Caco-2 (cell line): ENCODE data around the gene NKAIN1. TPM values are rescaled to one million over a fixed set of nuclear protein-coding genes. Genes with fewer than 3 reads are reported as not detected.
"Not testable (repeated sequence)": the region's sequence is repeated elsewhere in the genome, so short reads cannot be mapped to it uniquely, and the experiment has no call there.

Experiments used
- BruUV-seq: library from RNA; stranded (reverse); fragments of 400-500 nt; replicated peaks from 2 replicates; lab custom pipeline; 2021; lab: Mats Ljungman, UMichigan
- CTCF ChIA-PET: fragments of 300-600 bp; sonication (Branson Sonifier 250); formaldehyde crosslinking; loops from one replicate; lab custom pipeline; 2022; ENCODE audit warnings: antibody characterized with exemption; lab: Charles Lee
- POLR2A ChIA-PET: fragments of 300-600 bp; sonication (Branson Sonifier 250); formaldehyde crosslinking; loops from one replicate; lab custom pipeline; 2022; ENCODE audit warnings: antibody characterized with exemption; lab: Charles Lee
- DNase-seq, 2 experiments: peaks; one replicate each; pipeline versions ENCODE4 v3.0.0 to v3.0.0-alpha.2; 2020 to 2022
- H3K27me3 ChIP-seq: replicated peaks from 2 replicates; pipeline ENCODE4 v1.6.0; 2011; ENCODE audit warnings: low read length; ENCODE audit not compliant: control insufficient read depth, insufficient read depth
- H3K36me3 ChIP-seq: 2 replicates; pipeline ENCODE4 v1.5.1; 2011; ENCODE audit warnings: low read length; ENCODE audit not compliant: control insufficient read depth, insufficient read depth
- H3K4me1 ChIP-seq: fragments of 250-450 bp; sonication (Bioruptor Pico); 2 replicates; pipeline ENCODE4 v1.5.1; 2020; ENCODE audit warnings: mild to moderate bottlenecking
- H3K4me3 ChIP-seq: 2 replicates; pipeline ENCODE4 v1.5.1; 2011; ENCODE audit warnings: low read depth, mild to moderate bottlenecking, control low read depth, low read length
- H3K9me3 ChIP-seq: fragments of 250-450 bp; sonication (Bioruptor Pico); 2 replicates; pipeline ENCODE4 v1.5.1; 2020; ENCODE audit warnings: mild to moderate bottlenecking, moderate library complexity
- H3K27ac Mint-ChIP-seq: one replicate; pipeline ENCODE4 v1.8.0; 2022; ENCODE audit warnings: mixed read lengths; ENCODE audit not compliant: unreplicated experiment
- H3K27me3 Mint-ChIP-seq: one replicate; pipeline ENCODE4 v1.8.0; 2022; ENCODE audit warnings: mixed read lengths; ENCODE audit not compliant: insufficient read depth, unreplicated experiment
- H3K36me3 Mint-ChIP-seq: one replicate; pipeline ENCODE4 v1.8.0; 2022; ENCODE audit warnings: mild to moderate bottlenecking, mixed read lengths; ENCODE audit not compliant: insufficient read depth, unreplicated experiment
- H3K4me1 Mint-ChIP-seq: one replicate; pipeline ENCODE4 v1.8.0; 2022; ENCODE audit warnings: low read depth, mixed read lengths; ENCODE audit not compliant: unreplicated experiment
- H3K4me3 Mint-ChIP-seq: one replicate; pipeline ENCODE4 v1.8.0; 2022; ENCODE audit warnings: mild to moderate bottlenecking, moderate library complexity, mixed read lengths; ENCODE audit not compliant: unreplicated experiment
- H3K9me3 Mint-ChIP-seq: one replicate; pipeline ENCODE4 v1.8.0; 2022; ENCODE audit warnings: mixed read lengths; ENCODE audit not compliant: unreplicated experiment
- CTCF ChIP-seq, 2 experiments: fragments of 200-600 bp in 1 of 2; IDR thresholded peaks; 1 replicate in 1 of 2; 2 replicates in 1 of 2; pipeline versions ENCODE4 v1.5.1 to v1.8.0; 2011 to 2022; ENCODE audit warnings: antibody characterized with exemption in 1 of 2, control low read depth in 1 of 2, inconsistent platforms in 1 of 2, low read depth in 1 of 2, low read length in 1 of 2, mild to moderate bottlenecking in 1 of 2, moderate library complexity in 1 of 2; ENCODE audit not compliant: insufficient read depth in 1 of 2, severe bottlenecking in 1 of 2, unreplicated experiment in 1 of 2
- intact Hi-C: fragments of 100-400 bp; cut with micrococcal nuclease; formaldehyde crosslinking; loops from one replicate; pipeline ENCODE4 v1.10.0; 2022; ENCODE audit not compliant: unreplicated experiment
- total RNA-seq: library from RNA; stranded (reverse); gene quantifications from 2 replicates; pipeline ENCODE4 v1.2.3, GENCODE V29; 2022

Gene NKAIN1
- total RNA-seq, 1 experiment from 2014 or later, result not detected

- H3K4me3 ChIP-seq, result no peak overlapping the region
- no peak for DNase-seq
- Mint-ChIP-seq H3K4me1 (no peaks in the 10 kb centered on the region), H3K36me3 (no peaks in the 10 kb centered on the region), H3K9me3 (no peaks in the 10 kb centered on the region), H3K27ac (no peak overlapping the region), H3K4me3 (no peak overlapping the region), H3K27me3 (peaks cover 2% of the 10 kb centered on the region)
- ChIA-PET POLR2A (no interaction called here), CTCF (no interaction called here)
- no peak for TF ChIP-seq CTCF (IDR thresholded peaks at IDR 0.05; ENCODE audit: insufficient read depth in 1 of 2, low read depth in 1 of 2, low read length in 1 of 2, severe bottlenecking in 1 of 2, unreplicated experiment in 1 of 2)
- no peaks in the 10 kb centered on the region for H3K4me1 ChIP-seq
- H3K9me3 ChIP-seq, result no peaks in the 10 kb centered on the region
- no peaks in the 10 kb centered on the region for H3K27me3 ChIP-seq
- intact Hi-C loops, result no loop called here
- no TSS peak for BruUV-seq
- H3K36me3 ChIP-seq, result no peaks in the 10 kb centered on the region
Measured at GRCh38 chr1:31198600-31198999, 41.1 kb downstream of the NKAIN1 start.

GRCh38 chr1:31198150-31198549 lies 41.5 kb downstream of the NKAIN1 start:
- no peaks in the 10 kb centered on the region for H3K9me3 ChIP-seq
- no peaks in the 10 kb centered on the region for H3K27me3 ChIP-seq
- H3K4me3 ChIP-seq, result no peak overlapping the region
- intact Hi-C loops, result no loop called here
- H3K4me1 ChIP-seq, result no peaks in the 10 kb centered on the region
- no peak for DNase-seq
- ChIA-PET CTCF (no interaction called here), POLR2A (no interaction called here)
- no peak for TF ChIP-seq CTCF (IDR thresholded peaks at IDR 0.05; ENCODE audit: insufficient read depth in 1 of 2, low read depth in 1 of 2, low read length in 1 of 2, severe bottlenecking in 1 of 2, unreplicated experiment in 1 of 2)
- BruUV-seq, result no TSS peak
- Mint-ChIP-seq H3K9me3 (no peaks in the 10 kb centered on the region), H3K36me3 (no peaks in the 10 kb centered on the region), H3K4me1 (no peaks in the 10 kb centered on the region), H3K27me3 (peaks cover 2% of the 10 kb centered on the region), H3K4me3 (no peak overlapping the region), H3K27ac (no peak overlapping the region)
- H3K36me3 ChIP-seq, result no peaks in the 10 kb centered on the region

- H3K27me3 Mint-ChIP-seq, result peaks cover 2% of the 10 kb centered on the region
- no TSS peak for BruUV-seq
- H3K9me3 Mint-ChIP-seq, result no peaks in the 10 kb centered on the region
- Histone ChIP-seq H3K4me1 (no peaks in the 10 kb centered on the region), H3K4me3 (no peak overlapping the region), H3K27me3 (no peaks in the 10 kb centered on the region), H3K9me3 (no peaks in the 10 kb centered on the region), H3K36me3 (no peaks in the 10 kb centered on the region)
- no peak overlapping the region for H3K4me3 Mint-ChIP-seq
- DNase-seq, result no peak
- H3K27ac Mint-ChIP-seq, result no peak overlapping the region
- H3K36me3 Mint-ChIP-seq, result no peaks in the 10 kb centered on the region
- CTCF ChIA-PET, result no interaction called here
- intact Hi-C loops, result no loop called here
- POLR2A ChIA-PET, result no interaction called here
- TF ChIP-seq CTCF (IDR thresholded peaks at IDR 0.05; ENCODE audit: insufficient read depth in 1 of 2, low read depth in 1 of 2, low read length in 1 of 2, severe bottlenecking in 1 of 2, unreplicated experiment in 1 of 2), result no peak
- H3K4me1 Mint-ChIP-seq, result no peaks in the 10 kb centered on the region
Measured at GRCh38 chr1:31196685-31197084, 43.0 kb downstream of the NKAIN1 start.

DNA sequence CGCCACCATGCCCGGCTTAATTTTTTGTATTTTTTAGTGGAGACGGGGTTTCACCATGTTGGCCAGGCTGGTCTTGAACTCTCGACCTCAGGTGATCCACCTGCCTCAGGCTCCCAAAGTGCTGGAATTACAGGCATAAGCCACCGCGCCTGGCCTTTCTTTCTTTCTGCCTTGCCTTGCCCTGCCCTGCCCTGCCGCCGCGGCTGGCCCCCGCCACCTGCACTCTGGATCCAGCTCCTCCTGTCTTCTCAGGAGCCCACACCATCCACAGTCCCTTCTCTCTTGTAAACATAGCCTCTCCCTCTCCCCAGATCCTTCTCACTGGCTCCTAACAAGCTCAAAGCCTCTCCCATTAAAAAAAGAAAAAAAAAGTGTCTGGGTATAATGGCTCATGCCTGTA lies 44.4 kb downstream of the NKAIN1 start:
- H3K9me3 Mint-ChIP-seq, H3K4me3 ChIP-seq, POLR2A ChIA-PET, H3K27me3 Mint-ChIP-seq, H3K4me1 Mint-ChIP-seq, H3K9me3 ChIP-seq, H3K36me3 Mint-ChIP-seq, DNase-seq, H3K27ac Mint-ChIP-seq, H3K36me3 ChIP-seq, H3K27me3 ChIP-seq, H3K4me3 Mint-ChIP-seq, intact Hi-C loops, BruUV-seq, H3K4me1 ChIP-seq: not testable (repeated sequence)
- CTCF ChIA-PET, result interaction anchor here (0.6 to 1.2 kb wide), 4 partner anchors 10 to 18 kb away, joined by 3 to 4 read pairs (median 4); no protein-coding TSS in a partner anchor
